Activated CD8-positive, alpha-beta memory T cell treated with anti-CD3 and anti-CD28 coated beads for 24 hours (primary cell): ENCODE data around the gene NEK4.
"Not testable (repeated sequence)": the region's sequence is repeated elsewhere in the genome, so short reads cannot be mapped to it uniquely, and the experiment has no call there.

Experiments used
- DNase-seq: peaks from one replicate; pipeline ENCODE4 v3.0.0-alpha.2; 2020

NEK4 gene

DNA sequence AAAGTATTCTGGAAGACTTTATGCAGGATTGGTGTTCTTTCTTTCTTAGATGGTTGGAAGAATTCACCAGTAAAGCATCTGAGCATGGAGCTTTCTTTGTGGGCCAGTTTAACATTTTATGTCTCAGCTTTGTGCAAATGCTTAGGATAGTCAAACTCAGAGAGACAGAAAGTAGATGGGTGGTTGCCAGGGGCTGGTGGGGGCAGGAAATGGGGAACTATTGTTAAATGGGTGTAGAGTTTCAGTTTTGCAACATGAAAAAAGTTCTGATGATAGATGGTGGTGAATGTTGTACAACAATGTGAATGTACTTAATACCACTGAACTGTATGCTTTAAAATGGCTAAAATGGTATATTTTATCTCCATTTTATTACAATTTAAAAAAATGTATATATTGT, 40.1 kb downstream of the NEK4 start:
- no peak for DNase-seq

DNA sequence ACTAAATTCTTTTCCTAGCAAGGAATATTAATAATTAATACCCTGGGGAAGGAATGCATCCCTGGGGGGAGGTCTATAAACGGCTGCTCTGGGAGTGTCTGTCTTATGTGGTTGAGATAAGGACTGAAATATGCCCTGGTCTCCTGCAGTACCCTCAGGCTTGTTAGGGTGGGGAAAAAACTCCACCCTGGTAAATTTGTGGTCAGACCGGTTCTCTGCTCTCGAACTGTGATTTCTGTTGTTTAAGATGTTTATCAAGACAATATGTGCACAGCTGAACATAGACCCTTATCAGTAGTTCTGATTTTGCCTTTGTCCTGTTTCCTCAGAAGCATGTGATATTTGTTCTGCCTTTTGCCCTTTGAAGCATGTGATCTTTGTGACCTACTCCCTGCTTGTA, 42.0 kb downstream of the NEK4 start:
- not testable (repeated sequence) for DNase-seq

DNA sequence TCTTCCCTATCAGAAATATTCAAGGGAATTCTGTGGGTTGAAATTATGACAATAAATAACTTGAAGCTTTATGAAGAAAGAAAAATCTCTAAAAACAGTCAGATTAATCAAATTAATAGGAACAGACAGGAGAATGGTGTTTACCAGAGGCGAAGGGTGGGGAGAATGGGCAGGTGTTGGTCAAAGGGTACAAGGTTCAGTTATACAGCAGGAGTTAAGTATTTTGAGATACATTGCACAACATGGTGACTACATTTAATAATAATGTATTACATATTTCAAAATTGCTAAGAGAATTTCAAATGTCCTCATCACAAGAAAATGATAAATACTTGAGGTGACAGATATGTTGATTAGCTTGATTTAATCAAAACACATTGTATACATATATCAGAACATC, 46.2 kb downstream of the NEK4 start:
- DNase-seq: no peak

DNA sequence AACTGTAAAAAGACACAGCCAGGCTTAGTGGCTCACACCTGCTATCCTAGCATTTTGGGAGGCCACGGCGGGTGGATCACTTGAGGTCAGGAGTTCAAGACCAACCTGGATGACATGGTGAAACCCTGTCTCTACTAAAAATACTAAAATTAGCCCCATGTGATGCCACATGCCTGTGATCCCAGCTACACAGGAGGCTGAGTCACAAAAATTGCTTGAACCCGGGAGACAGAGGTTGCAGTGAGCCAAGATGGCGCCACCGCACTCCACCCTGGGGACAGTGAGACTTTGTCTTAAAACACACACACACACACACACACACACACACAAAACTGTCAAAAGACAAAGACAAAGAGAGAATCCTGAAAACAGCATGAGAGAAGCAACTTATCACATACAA, 46.8 kb downstream of the NEK4 start:
- no peak for DNase-seq

DNA sequence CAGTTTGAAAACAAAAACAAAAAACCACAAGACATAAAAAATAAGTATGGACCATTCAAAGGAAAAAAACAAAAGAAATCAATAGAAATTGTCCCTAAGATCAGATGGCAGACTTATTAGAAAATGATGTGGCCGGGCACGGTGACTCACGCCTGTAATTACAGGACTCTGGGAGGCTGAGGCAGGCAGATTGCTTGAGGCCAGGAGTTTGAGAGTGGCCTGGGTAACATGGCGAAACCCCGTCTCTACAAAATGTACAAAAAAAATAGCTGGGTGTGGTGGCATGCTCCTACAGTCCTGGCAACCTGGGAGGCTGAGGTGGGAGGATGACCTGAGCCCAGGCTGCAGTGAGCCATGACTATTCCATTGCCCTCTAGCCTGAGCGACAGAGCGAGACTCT, 48.2 kb downstream of the NEK4 start:
- DNase-seq: no peak

DNA sequence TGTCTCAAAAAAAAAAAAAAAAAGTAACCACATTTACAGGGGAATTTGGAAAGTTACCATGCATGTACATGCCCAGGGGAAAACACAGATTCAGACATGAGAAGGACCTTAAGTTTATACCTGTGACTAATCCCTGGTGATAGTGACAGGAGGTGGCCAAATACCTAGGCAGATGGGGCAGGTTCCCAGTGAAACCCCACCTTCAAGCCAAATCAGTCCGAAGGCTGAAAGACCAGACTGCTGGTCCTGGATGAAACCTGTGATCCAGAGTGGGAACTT, 49.1 kb downstream of the NEK4 start:
- no peak for DNase-seq

DNA sequence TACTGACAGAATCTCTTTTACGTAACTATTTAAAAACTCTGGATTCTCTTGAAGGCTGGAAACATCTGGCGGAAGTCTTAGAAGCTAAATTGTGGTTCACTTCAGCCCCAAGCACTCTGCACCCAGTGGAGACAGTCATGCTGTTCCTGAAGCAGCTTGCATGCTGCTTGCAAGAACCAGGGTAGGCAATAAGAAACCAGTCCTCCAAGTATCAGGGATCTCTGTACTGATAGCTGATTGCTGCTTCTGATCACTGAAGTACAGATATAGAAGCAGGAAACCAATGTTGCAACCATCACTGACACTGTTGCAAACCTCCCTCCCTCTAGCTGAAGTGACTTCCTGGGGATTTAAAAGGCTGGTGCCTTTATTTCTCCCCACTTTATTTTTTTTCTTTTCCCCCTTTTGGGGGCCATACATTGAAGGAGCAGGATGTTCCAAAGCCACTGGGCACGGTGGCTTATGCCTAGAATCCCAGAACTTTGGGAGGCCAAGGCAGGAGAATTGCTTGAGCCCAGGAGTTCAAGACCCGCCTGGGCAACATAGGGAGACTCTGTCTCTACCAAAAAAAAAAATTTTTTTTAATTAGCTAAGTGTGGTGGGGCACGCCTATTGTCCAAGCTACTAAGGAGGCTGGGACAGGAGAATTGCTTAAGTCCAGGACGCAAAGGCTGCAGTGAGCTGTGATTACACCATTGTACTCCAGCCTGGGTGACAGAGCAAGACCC, 49.6 kb downstream of the NEK4 start:
- DNase-seq: no peak

DNA sequence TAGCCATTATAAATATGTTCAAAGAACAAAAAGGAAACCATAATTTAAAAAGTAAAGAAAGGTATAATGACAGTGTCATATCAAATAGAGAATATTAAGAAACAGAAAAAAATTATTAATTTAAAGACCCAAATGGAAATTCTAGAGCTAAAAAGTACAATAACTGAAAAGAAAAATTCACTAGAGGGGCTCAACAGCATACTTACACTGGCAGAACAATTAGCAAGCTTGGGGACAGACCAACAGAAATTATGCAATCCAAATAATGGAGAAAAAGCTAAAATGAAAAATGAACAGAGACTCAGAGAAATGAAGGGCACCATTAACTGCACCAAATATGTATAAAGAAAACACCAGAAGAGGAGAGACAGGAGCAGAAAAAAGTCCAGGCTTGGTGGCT, 51.1 kb downstream of the NEK4 start:
- no peak for DNase-seq

DNA sequence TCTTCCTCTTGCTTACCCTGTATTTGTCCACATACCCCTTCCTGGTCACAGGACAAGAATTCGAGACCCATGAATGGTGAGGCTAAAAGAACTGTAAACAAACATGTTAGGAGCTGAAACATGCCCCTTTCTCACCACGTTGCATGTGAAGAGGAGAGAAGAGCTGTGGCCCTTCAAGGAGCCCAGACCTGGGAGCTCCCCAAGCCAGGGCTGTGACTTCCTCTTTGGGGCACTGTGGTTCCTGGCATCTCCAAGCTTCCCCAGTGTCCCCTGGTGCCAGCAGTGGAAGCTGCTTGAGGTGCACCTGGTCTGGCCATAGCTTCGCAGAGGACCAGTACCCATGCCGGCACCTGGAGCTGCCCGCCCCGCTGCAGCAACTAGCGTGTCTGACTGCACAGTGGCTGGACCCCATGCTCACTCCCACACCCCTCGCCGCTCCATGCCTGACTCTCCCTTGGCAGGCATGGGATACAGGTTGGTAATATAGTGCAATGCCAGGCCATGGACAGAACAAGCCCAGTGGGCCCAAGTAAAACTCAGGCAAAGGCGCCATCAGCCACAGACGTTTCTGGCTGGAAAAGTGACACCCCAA, 54.9 kb downstream of the NEK4 start:
- DNase-seq: no peak

DNA sequence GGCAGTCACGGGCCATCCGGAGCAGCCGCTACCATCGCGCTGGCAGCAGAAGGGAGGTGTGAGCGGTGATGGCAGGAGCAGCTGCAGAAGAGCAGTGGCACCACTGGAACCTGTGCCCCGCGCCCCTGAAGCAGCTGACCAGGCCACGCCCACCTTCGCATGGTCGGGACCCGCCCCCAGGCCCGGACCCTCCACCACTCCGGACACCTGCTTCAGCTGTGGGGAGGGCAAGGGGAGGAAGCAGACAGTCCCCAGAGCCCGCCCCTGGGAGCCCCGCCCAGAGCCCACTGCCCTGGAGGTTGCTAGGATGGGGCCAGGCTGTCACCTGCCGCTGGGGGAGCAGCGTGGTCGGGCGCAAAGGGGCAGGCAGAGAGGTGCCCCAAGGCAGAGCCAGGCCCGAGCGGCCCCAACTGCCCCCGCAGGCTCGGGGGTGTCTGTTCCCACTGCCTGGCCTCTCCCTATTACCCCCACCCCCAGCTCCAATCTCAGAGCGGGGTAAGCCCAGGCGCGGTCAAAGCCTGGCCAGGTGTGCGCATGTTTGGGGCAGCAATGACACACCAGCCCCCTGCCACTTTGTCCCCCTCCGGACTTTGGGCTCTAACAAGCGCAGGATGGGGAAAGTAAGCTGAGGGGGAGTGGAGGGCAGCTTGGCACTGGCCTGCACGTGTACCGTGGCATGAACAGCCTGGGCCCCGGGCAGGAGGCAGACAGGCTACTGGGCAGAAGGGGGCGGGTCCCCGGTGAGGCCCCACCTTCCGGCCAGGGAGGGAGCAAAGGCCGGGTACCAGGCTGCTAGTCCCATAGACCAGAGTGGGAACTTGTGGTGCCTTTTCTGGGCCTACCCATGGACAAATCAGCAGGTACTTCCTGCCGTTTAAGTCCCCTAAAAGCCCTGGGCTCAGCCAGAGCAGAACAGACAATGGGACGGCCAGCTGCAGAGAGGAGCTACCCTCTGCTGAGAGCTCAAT, 56.1 kb downstream of the NEK4 start:
- no peak for DNase-seq

DNA sequence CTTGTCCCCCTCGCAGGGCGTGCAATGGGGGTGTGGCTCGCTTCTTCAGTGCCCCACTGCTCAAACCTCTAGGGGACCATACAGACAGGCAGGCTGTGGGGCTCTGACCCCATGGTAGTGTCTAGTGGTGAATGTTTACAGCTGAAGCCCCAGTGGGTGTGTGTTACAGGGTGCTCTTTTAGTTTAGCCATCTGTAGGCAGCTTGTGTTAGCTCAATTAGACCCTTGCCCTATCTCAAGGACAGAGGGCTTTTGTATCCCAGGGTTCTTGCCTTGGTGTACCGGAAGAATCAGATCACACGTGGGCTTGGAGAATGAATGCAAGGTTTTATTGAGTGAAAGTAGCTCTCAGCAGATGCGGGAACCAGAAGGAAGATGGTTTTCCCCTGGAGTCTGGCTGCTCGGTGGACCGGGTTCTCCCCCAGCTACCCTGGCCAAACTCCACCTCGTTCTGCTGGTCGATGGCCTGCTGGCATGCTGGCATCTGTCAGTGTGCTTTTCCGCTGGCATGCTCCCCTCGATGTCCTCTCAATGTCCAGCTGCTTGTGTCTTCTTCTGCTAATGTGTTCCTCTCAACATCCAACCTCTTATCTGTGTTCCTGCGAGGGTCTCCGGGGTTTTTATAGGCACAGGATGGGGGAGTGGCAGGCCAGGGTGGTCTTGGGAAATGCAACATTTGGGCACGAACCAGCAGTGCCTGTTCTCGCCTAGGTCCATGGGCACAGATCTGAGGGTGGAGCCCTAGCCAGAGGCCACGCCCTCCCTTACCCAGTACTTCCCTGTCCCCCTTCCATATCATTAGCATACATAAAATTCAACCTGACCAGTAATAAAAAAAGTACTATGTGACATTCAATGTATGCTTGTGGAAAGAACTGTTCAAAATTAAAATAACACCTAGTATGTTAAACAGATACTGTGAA, 58.2 kb downstream of the NEK4 start:
- no peak for DNase-seq

DNA sequence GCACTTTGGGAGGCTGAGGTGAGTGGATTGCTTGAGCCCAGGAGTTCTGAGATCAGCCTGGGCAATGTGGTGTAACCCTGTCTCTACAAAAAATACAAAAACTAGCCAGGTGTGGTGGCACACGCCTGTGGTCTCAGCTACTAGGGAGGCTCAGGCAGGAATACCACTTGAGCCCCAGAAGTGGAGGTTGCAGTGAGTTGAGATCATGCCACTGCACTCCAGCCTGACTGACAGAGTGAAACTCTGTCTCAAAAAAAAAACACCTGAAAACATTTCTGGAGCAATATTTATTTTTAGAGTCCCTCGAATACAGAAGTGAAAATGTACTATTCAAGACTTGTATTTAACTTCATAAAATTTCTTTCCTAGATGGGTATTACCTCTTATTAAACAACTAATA, 60.2 kb downstream of the NEK4 start:
- DNase-seq: no peak

DNA sequence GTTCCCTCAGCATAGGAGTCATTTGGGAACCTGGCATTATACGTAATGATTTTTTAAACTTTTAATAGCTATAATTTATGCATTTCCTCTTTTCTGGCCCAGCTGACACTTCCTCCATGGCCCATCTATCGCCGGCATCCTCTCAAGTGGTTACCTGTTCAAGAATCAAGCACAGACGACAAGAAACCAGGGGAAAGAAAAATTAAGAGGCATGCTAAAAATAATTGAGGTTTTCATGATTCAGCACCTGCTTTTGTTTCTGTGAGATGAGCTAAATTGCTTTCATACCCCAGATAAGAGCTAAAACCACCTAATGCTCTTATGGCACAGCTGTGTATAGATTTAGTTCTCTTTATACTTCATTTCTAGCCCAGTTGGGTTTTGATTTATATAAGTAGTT, 63.2 kb downstream of the NEK4 start:
- peak; percentile 5 for DNase-seq

DNA sequence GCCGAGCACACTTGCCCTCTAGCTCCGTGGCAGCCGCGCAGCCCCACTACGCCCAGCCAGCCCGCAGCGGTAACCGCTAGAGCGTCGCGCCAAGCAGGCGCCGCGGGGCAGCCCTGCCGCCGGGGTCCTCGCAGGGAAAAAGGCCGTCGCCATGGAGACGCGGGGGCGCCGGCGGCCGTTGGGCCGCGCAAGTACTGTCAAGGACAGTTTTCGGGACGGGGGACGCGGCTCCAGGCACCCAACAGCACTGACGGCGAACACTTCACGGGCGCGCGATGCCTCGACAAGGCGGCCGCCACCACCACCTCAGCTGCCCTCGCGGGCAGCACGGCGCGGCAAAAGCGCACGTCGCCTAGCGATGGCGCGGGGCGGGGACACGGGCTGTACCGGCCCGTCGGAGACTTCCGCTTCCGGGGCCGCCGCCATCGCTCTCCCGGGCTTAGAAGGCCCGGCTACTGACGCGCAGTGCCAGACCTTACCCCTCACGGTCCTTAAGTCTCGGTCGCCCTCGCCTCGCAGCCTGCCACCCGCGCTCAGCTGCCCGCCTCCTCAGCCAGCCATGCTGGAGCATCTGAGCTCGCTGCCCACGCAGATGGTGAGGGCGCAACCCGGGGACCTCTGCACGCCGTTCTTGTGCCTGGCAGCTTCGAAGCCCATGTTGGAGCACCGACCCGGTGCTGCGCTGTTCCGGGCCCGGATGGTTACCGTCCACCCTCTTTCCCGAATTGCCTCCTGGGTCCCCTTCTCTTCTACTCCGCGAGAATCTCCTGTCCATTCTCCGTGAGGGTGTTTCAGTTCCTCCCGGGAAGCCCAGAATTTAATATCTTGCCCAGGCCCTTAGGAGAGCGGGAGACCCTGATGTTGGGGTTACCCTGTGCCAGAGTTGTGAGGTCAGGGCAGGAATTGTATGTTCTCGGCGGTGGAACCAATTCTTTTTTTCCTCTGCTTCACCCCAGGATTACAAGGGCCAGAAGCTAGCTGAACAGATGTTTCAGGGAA, 64.8 kb downstream of the NEK4 start, which contains the start of the genes GLT8D1 and SPCS1:
Gene GLT8D1, minus strand, starts transcription at position 104 of the 999 bp plus-strand sequence. CDS start 5,331 bp downstream, outside the sequence.
Gene SPCS1, plus strand, starts transcription at position 419 of the 999 bp plus-strand sequence. Its CDS starts 141 bp downstream, at position 560.
- peak; percentile 96 for DNase-seq

DNA sequence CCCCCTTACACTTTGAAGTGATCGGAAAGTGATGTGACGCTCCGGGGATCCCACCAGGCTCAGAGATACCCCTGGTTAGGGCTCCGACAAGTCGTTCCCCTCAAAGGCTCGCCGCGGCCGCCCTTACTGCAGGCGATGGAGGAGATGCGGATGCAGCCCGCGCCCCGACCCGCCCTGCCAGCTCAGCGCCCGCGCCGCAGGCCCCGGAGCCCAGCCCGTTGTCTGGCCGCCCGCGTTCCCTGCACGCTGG, 65.4 kb downstream of the NEK4 start:
- DNase-seq: no peak

DNA sequence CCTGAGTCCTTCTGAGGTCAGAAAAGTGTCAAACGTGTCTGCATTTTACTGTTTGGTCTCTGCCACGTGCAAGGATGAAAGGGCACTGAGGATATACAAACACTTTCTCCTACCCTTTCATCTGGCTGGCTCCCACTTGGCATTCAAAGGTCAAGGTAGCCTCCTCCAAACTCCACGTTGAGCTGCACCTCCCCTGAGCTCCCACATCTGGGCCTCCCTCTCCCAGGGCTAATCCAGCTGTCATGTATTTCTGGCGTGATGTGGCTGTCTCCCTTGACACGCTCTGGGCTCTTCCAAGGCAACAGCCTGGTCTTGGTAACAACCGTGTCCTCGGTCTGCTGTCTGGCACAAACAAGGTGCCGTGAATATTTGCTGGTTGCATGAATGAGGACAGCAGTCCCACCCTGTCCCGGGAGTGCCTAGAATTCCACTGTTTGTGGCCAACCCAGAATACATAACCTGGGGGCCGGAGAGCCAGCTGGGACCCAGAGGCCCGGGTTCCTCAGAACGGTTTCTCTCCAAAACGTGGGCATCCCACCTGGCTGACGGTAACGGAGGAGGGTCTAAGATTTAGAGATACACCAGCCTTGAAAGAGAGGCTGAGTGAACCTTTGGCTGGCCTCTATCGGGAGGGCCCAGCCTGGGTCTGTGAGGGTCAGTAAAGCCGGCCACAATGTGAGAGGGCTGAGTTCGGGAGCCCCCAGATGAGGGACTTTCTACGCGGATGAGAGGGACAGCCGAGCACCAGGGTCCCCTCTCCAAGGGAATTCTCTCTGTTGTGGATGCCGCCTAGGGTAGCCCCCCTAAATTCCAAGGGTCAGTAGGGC, 65.9 kb downstream of the NEK4 start:
- no peak for DNase-seq

DNA sequence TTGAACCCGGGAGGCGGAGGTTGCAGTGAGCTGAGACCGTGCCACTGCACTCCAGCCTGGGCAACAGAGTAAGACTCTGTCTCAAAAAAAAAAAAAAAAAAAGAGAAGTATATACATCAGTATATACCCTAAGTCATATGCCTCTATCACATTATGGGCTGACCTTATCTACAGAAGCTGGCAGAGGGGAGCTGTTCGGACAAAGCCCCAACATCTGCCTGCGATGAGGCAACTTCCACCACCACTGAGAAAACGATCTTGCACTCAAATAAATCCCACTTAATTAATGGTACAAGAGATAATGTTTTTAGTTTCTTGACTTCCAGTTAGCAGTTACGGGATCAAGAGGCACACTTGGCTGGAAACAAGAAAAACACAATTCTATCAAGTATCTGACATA, 67.4 kb downstream of the NEK4 start:
- DNase-seq: peak; percentile 13

DNA sequence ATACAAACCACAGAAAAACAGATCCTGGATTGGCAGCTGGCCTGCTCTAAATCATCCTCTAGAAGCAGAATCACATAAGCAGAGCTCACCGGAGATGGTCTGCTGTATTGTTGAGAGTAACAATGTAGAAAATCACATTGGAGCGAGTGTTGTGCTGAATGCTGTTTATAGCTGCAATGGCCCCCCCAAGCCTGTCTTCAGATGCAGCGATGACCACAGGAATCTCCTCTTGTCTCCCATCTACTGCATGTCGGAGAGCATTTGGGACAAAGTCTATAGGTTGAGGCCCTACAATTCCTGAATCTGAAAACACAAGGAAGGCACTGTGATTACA, 73.1 kb downstream of the NEK4 start:
- DNase-seq: peak; percentile 57

DNA sequence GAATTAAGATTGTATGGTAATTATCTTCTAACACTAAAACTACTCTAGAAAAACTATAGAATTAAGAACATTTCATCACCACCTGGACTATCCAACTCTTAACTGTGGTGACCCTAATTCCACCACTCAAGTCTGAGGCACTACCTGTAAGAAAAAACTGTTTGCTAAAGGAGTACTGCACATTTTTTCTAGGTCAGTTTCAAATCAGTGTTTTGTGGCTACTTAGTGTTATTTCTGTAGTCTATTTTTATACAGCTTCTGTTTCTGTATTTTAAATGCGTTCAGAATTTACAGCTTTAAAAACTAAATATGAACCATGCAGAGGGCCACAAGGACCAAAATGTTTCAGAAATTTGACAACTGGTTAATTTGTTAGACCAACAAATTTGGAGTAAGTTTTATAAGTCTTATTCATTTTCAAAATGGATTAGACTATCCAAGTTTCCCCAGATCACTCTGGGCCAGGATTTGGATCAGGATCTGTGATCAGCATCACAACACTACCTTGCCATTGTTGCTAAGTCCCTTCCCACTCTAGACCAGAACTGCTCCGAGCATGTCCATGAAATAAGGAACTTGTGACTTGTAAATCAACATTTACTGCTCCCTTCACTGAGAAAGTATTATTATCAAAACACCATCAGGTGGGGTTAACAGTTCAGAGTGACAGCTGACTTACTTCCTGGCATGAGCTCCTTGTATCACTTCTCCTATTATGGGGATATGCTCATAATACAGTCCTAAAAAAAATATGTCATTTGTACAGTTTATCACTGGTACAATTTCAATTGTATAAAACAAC, 73.7 kb downstream of the NEK4 start:
- peak; percentile 51 for DNase-seq
